DOHH2 (cell line): ENCODE measurements around the gene NOXO1.
"Not testable (repeated sequence)": the region's sequence is repeated elsewhere in the genome, so short reads cannot be mapped to it uniquely, and the experiment has no call there.

Experiments used
- H3F3A ChIP-seq: fragments of 200-600 bp; sonication (generic), shearing (Covaris generic); 2 replicates; pipeline ENCODE4 v1.6.0; 2016; ENCODE audit warnings: antibody characterized with exemption, mild to moderate bottlenecking; ENCODE audit not compliant: control insufficient read depth, insufficient read depth
- H3K27ac ChIP-seq: fragments of 200-600 bp; sonication (generic); 2 replicates; pipeline ENCODE4 v1.5.1; 2014; ENCODE audit warnings: low read depth, mild to moderate bottlenecking, low read length, moderate library complexity
- H3K27me3 ChIP-seq: fragments of 200-600 bp; sonication (generic); 2 replicates; pipeline ENCODE4 v1.6.1; 2014; ENCODE audit warnings: mild to moderate bottlenecking, low read length, mixed read lengths; ENCODE audit not compliant: control insufficient read depth
- H3K36me3 ChIP-seq: fragments of 200-600 bp; sonication (generic); 2 replicates; pipeline ENCODE4 v1.6.1; 2014; ENCODE audit warnings: mild to moderate bottlenecking, low read length, moderate library complexity, mixed read lengths; ENCODE audit not compliant: control insufficient read depth
- H3K4me1 ChIP-seq: fragments of 200-600 bp; sonication (generic); 2 replicates; pipeline ENCODE4 v1.6.1; 2014; ENCODE audit warnings: mild to moderate bottlenecking, low read length, mixed read lengths; ENCODE audit not compliant: control insufficient read depth
- H3K4me2 ChIP-seq: fragments of 200-600 bp; sonication (generic); 2 replicates; pipeline ENCODE4 v1.6.0; 2014; ENCODE audit warnings: mild to moderate bottlenecking, low read length, moderate library complexity
- H3K4me3 ChIP-seq: fragments of 200-600 bp; sonication (generic); 2 replicates; pipeline ENCODE4 v1.5.1; 2014; ENCODE audit warnings: mild to moderate bottlenecking, low read length, mixed read lengths
- H3K79me2 ChIP-seq: fragments of 200-600 bp; sonication (generic); 2 replicates; pipeline ENCODE4 v1.6.1; 2014; ENCODE audit warnings: mild to moderate bottlenecking, low read length, mixed read lengths; ENCODE audit not compliant: control insufficient read depth
- H3K9me2 ChIP-seq: fragments of 200-600 bp; sonication (generic); replicated peaks from 2 replicates; pipeline ENCODE4 v1.6.1; 2014; ENCODE audit warnings: mild to moderate bottlenecking, low read length, mixed read lengths; ENCODE audit not compliant: control insufficient read depth
- H3K9me3 ChIP-seq: fragments of 200-600 bp; sonication (generic); 2 replicates; pipeline ENCODE4 v1.6.1; 2014; ENCODE audit warnings: antibody characterized with exemption, low read length, mixed read lengths; ENCODE audit not compliant: control insufficient read depth, insufficient read depth
- H4K20me1 ChIP-seq: fragments of 200-600 bp; sonication (generic); 2 replicates; pipeline ENCODE4 v1.6.0; 2014; ENCODE audit warnings: low read depth, mild to moderate bottlenecking, antibody characterized with exemption, low read length, moderate library complexity; ENCODE audit not compliant: control insufficient read depth, insufficient read depth
- CTCF ChIP-seq: fragments of 200-600 bp; sonication (generic); IDR thresholded peaks from one replicate; pipeline ENCODE4 v1.5.1; 2014; ENCODE audit warnings: antibody characterized with exemption, mild to moderate bottlenecking, low read depth, low read length; ENCODE audit not compliant: poor library complexity, severe bottlenecking
- EZH2phosphoT487 ChIP-seq: fragments of 200-600 bp; sonication (generic); IDR thresholded peaks from 2 replicates; pipeline ENCODE4 v1.6.1; 2017; ENCODE audit warnings: borderline replicate concordance, mild to moderate bottlenecking, antibody characterized with exemption, low read length, moderate library complexity, mixed read lengths

Gene NOXO1

GRCh38 chr16:2015947-2016208 lies 34.6 kb upstream of the NOXO1 start:
- peaks cover 26% of the 10 kb centered on the region for H3K27me3 ChIP-seq
- H3K79me2 ChIP-seq: peaks cover under 1% of the 10 kb centered on the region; the same call in 1 of the 2 replicates
- no peaks in the 10 kb centered on the region for H3F3A ChIP-seq
- no peaks in the 10 kb centered on the region for H4K20me1 ChIP-seq
- no peak overlapping the region for H3K4me3 ChIP-seq
- TF ChIP-seq EZH2phosphoT487 (no peak), CTCF (no peak)
- no peaks in the 10 kb centered on the region for H3K9me2 ChIP-seq
- no peak overlapping the region for H3K4me2 ChIP-seq
- H3K36me3 ChIP-seq: no peaks in the 10 kb centered on the region
- peaks cover under 1% of the 10 kb centered on the region for H3K4me1 ChIP-seq
- H3K9me3 ChIP-seq: no peaks in the 10 kb centered on the region
- no peak overlapping the region for H3K27ac ChIP-seq

DNA sequence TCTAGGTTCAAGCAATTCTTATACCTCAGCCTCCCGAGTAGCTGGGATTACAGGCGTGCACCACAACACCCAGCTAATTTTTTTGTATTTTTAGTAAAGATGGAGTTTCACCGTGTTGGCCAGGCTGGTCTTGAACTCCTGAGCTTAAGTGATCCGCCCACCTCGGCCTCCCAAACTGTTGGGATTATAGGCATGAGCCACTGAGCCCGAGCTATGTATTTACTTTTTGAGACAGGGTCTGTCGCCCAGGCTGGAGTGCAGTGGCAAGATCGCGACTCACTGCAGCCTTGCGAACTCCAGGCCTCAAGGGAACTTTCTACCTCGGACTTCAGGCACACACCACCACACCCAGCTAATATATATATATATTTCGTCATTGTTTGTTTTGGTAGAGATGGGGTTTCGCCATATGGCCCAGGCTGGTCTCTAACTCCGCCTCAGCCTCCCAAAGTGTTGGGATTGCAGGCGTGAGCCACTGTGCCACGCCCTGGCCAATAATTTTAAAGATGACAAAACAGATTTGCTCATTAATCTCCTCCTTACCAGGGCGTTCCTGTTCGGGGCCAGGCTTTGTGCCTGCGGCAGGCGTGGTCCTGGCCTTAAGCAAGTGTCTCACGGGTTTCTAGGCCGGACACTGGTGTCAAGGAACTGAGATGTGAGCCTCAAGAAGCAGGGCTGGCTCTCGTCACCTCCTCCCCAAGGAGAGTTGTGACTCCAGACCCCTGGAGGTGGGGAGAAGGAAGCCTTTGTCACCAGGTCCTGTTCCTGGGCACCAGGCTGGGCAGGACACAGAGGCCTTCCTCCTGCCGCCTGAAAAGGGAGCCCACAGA lies 34.1 kb upstream of the NOXO1 start:
- Histone ChIP-seq H3F3A (no peaks in the 10 kb centered on the region), H3K4me2 (no peak overlapping the region), H4K20me1 (no peaks in the 10 kb centered on the region), H3K9me2 (no peaks in the 10 kb centered on the region), H3K79me2 (peaks cover 5% of the 10 kb centered on the region), H3K36me3 (no peaks in the 10 kb centered on the region), H3K27ac (no peak overlapping the region), H3K9me3 (no peaks in the 10 kb centered on the region), H3K27me3 (peaks cover 20% of the 10 kb centered on the region), H3K4me1 (peaks cover 6% of the 10 kb centered on the region), H3K4me3 (no peak overlapping the region)
- TF ChIP-seq CTCF (no peak), EZH2phosphoT487 (no peak)

- H4K20me1 ChIP-seq: peaks cover 2% of the 10 kb centered on the region
- H3K27me3 ChIP-seq: peaks cover 4% of the 10 kb centered on the region
- peaks cover 12% of the 10 kb centered on the region for H3K36me3 ChIP-seq
- no peak overlapping the region for H3K4me3 ChIP-seq
- H3K9me2 ChIP-seq: no peaks in the 10 kb centered on the region
- no peak overlapping the region for H3K4me2 ChIP-seq
- no peaks in the 10 kb centered on the region for H3F3A ChIP-seq
- peaks cover 21% of the 10 kb centered on the region for H3K79me2 ChIP-seq
- peaks cover 8% of the 10 kb centered on the region for H3K4me1 ChIP-seq
- no peak overlapping the region for H3K27ac ChIP-seq
- H3K9me3 ChIP-seq: no peaks in the 10 kb centered on the region
- TF ChIP-seq EZH2phosphoT487 (no peak), CTCF (no peak)
These were observed 32.3 kb upstream of the NOXO1 start for GRCh38 chr16:2013527-2013926.

GRCh38 chr16:2011726-2012125 lies 30.5 kb upstream of the NOXO1 start:
- H3K27me3 ChIP-seq, H3K4me2 ChIP-seq, H3K9me3 ChIP-seq, H3K27ac ChIP-seq, H3K4me3 ChIP-seq, H3F3A ChIP-seq, H3K9me2 ChIP-seq: not testable (repeated sequence)
- Histone ChIP-seq H3K36me3 (peaks cover 30% of the 10 kb centered on the region), H3K79me2 (peaks cover 39% of the 10 kb centered on the region), H3K4me1 (peaks cover 26% of the 10 kb centered on the region), H4K20me1 (peaks cover 20% of the 10 kb centered on the region)
